ENCODE results near the gene COL28A1.
"Not testable (repeated sequence)": the region's sequence is repeated elsewhere in the genome, so short reads cannot be mapped to it uniquely, and the experiment has no call there.

COL28A1 gene

DNA sequence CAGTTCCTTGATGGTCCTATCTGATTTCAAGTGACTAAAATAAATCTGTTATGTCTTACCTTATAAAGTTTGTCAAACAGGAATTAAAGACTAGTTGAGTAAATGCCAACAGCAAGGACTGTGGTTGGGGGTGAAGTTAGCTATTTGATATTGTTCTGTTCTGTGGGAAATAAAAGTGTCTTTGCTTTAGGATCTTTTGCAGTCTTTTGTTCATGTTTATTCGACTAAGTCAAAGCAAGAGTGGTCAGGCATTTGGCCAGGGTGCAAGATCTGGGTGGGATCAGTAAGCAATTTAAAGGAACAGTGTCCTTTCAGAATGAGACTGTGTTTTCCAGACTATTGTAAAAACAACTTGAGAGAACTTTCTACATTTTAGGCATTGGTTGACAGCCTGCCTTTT is at the start of gene COL28A1:
Gene COL28A1 (minus strand): TSS at position 183 of the 400 bp plus-strand sequence. CDS start 2,998 bp downstream, outside the sequence.
- FAIRE-seq: no peak

DNA sequence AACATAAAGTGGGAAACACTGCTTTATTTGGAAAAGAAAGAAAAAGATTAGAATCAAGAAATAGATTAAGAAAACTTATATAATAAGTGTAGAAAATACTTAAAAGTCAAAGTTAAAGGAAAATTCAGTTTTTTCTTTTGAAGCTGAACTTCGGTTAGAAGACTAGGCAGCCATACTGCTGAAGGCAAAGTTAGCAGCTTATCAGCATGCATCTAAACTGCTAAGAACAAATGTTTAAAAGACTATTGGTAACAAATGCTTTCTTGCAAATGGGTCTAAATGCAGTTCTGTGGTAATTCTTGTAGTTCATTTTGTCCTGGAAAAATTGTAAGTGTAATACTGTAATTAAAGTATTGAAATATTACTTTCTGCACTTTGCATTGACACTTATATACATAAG is 49.0 kb upstream of the COL28A1 start:
- no peak for FAIRE-seq

DNA sequence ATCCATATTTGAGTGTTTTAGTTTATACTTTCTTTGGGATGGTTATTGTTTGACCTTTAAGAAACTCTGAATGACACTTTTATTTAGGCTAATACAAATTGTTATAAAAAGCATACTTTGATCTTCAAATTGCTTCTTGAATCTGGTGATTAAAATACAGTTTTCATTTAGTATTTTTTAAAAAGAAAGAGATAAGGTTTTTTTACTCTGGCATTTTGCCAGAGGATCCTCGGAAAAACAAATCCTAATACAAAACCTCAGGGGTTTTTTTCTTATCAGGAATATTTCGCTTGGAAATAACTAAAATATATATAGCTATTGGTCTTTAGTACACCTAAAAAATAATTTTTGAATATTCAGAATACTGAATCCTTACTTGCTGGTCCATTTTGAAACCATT is 48.1 kb upstream of the COL28A1 start:
- no peak for FAIRE-seq

GRCh38 chr7:7582596-7582995 is 46.9 kb upstream of the COL28A1 start:
- no peak for FAIRE-seq

GRCh38 chr7:7581531-7582179 is 46.0 kb upstream of the COL28A1 start:
- no peak for FAIRE-seq

DNA sequence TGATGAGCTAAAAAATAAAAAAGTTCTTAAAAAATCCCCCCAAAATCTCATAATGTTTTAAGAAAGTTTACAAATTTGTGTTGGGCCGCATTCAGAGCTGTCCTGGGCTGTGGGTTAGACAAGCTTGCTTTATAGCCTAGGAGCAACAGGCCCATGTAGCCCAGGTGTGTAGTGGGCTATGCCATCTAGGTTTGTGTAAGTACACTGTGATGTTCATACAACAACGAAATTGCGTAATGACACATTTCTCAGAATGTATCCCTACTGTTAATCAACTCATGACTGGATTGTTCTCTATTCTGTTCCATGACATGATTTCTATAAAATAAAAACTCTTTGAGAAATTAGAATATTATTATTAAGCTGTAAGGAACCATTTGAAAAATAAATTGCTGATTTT is 44.0 kb upstream of the COL28A1 start:
- FAIRE-seq: no peak

GRCh38 chr7:7577888-7578287 is 42.2 kb upstream of the COL28A1 start:
- FAIRE-seq: no peak

GRCh38 chr7:7576344-7576743 is 40.7 kb upstream of the COL28A1 start:
- FAIRE-seq: no peak

GRCh38 chr7:7573701-7574100 is 38.0 kb upstream of the COL28A1 start:
- no peak for FAIRE-seq

GRCh38 chr7:7570584-7570983 is 34.9 kb upstream of the COL28A1 start:
- no peak for FAIRE-seq

- no peak for FAIRE-seq
These were observed 33.9 kb upstream of the COL28A1 start for GRCh38 chr7:7569615-7570014.

DNA sequence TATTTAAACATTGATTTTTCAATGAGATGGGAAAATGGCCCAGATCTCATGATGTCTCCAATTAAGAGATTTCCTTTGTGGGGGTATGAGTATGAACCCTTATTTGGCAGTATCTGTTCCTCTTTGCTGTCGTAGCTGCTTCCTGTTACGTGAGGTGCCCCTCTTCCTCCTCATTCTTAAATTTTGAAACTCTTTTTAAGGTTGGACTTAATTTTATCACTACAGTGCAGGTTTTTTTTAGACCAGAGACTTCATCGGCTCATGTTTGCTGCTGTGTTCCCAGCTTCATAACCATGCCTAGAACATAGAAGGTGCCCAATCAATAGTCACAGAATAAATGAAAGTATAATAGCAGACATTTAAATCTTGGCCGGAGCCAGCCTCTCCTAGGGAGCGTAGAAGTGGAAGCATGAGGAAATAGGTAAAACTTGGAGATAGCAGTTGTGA is 33.4 kb upstream of the COL28A1 start:
- no peak for FAIRE-seq

DNA sequence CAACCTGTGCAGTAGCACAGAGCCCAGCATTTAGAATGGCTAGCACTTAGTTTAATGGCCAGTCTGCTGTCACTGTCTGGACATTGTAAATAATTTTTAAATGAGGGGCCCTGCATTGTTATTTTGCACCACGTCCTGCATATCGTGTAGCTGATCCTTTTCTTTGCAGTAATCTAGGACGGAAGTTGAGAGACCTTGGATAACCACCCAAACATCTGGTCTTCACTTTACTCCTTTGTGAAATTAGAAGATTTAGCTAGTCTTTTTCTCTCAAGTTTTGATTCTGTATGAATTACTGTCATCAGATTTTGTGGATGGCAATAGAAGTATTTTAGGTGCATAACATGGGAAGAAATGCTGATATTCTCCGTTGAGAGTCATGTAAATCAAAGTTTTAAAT is 32.9 kb upstream of the COL28A1 start:
- no peak for FAIRE-seq

GRCh38 chr7:7567898-7568531 is 32.3 kb upstream of the COL28A1 start:
- FAIRE-seq: no peak

DNA sequence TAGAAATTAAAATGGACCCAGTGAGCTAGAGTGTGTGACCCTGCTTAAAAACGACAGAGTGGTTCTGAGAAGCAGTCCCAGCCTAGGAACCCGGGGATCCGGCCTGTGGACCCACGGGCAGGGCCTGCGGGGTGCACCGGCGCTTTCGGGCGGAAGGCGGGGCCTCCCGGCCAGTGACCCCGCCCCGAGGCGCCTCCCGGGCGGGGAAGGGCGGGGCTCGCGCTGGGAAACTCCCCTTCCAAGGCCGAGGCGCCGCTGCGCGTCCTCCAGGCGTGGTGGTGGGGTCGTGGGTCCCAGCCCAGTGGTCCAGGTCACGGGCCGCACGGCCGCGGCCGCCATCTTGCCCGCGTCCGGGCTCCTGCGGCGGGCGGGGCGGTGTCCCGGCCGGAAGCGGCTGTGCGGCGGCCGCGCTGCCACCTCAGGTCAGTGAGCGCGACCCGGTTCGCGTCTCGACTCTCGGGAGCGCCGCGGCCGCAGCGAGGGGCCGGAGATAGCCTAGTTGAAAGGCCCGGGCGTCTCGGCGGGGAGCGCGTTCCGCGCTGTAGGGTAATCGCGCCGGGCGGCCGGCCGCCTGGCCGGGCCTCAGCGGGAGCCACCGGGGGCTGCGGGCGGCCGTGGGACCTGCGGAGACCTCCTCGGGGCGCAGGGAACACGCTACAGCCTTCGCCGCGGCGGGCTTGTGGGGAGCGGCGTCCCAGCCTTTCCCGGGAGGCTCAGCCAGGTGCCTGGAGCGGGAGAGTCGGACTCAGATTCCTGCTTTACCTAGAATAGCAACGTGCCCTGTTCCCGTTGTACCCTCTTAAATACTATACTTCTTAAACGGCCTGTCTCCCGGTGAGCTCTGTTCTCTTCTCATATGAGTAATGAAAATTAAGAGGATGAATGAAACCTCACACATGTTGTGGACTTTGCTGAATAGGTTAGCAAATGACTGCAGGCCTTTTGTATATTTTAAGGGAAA is 31.3 kb upstream of the COL28A1 start, which contains the start of gene MIOS:
Gene MIOS (plus strand): TSS at position 234 of the 961 bp plus-strand sequence. CDS start 5,592 bp downstream, outside the sequence.
- no peak for FAIRE-seq

DNA sequence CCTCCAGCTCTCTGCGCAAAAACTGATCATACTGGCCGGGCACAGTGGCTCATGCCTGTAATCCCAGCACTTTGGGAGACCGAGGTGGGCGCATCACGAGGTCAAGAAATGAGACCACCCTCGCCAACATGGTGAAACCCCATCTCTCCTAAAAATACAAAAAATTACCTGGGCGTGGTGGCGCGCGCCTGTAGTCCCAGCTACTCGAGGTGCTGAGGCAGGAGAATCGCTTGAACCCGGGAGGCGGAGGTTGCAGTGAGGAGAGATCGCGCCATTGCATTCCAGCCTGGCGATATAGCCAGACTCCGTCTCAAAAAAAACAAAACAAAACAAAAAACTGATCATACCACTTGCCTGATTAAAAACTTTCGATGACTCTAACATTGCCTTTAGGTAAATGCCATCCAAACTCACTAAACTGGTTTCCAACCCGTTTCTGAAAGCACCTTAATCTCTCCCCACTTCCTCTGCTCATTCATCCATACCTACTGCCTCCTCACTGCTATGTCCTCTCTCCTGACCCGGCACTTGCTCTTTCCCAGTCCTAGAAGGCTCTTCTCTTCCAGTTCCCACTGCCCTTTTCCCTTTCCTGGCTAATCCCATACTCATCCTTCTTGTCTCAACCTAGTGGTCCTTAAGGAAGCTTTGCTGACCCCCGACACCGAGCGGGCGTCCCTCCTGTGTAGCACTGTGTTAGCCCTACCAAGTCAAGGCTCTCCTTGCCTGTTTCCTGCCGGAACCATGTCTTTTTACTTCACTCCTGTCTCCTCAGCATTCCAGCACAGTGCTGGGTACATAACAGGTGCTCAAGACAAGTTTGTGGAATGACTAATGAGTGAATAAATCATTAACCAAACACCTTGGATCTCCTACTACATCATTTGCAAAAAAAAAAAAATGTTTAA is 30.3 kb upstream of the COL28A1 start:
- no peak for FAIRE-seq

GRCh38 chr7:7565018-7565680 is 29.5 kb upstream of the COL28A1 start:
- FAIRE-seq: no peak

GRCh38 chr7:7564323-7564780 is 28.7 kb upstream of the COL28A1 start:
- no peak for FAIRE-seq

GRCh38 chr7:7563813-7564212 is 28.1 kb upstream of the COL28A1 start:
- no peak for FAIRE-seq

DNA sequence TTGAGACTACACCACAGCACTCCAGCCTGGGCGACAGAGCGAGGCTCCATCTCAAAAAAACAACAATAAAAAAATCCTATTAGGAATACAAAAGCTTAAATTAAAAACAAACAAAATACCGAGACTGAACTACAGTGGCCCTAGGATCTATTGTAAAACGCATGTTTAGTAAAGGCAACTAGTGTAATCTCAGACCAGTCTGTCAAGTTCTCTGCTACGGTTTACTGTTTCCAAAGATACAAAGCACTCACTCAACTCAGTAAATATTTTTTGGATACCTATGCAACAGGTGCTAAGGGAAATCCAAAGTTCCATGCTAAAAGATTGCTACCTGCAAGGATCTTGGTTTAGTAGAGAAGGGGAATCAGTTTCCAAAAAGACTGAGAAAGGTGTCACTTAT is 27.6 kb upstream of the COL28A1 start:
- FAIRE-seq: no peak

- no peak for FAIRE-seq
These were observed 27.1 kb upstream of the COL28A1 start for GRCh38 chr7:7562736-7563135.

DNA sequence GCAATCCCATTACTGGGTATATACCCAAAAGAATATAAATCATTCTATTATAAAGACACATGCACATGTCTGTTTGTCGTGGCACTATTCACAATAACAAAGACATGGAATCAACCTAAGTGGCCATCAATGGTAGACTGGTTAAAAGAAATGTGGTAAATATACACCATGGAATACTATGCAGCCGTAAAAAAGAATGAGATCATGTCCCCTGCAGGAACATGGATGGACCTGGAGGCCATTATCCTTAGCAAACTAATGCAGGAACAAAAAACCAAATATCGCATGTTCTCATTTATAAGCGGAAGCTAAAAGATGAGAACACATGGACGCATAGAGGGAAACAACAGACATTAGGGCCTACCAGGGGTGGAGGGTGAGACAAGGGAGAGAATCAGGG is 25.9 kb upstream of the COL28A1 start:
- not testable (repeated sequence) for FAIRE-seq

Data from A204.1 (cell line).